ENCODE results near the gene PTPN2.
"Not testable (repeated sequence)": the region's sequence is repeated elsewhere in the genome, so short reads cannot be mapped to it uniquely, and the experiment has no call there.

Gene PTPN2

GRCh38 chr18:12883684-12884405 is at the start of gene PTPN2:
TSS of gene PTPN2 (minus strand) at chr18:12884237. CDS start at chr18:12884141, 96 bp downstream.
- DNase-seq: peak; percentile 43

- no peak for DNase-seq
Measured at GRCh38 chr18:12933327-12933726, 49.3 kb upstream of the PTPN2 start.

GRCh38 chr18:12930908-12931307 is 46.9 kb upstream of the PTPN2 start:
- no peak for DNase-seq

- no peak for DNase-seq
Measured at GRCh38 chr18:12930376-12930775, 46.3 kb upstream of the PTPN2 start.

- DNase-seq: no peak
Measured at GRCh38 chr18:12929477-12930083, 45.5 kb upstream of the PTPN2 start.

GRCh38 chr18:12928641-12929040 is 44.6 kb upstream of the PTPN2 start:
- no peak for DNase-seq

- no peak for DNase-seq
Measured at GRCh38 chr18:12928206-12928605, 44.2 kb upstream of the PTPN2 start.

- no peak for DNase-seq
Measured at GRCh38 chr18:12924616-12925015, 40.6 kb upstream of the PTPN2 start.

- DNase-seq: no peak
Measured at GRCh38 chr18:12922266-12922665, 38.2 kb upstream of the PTPN2 start.

GRCh38 chr18:12921178-12921577 is 37.1 kb upstream of the PTPN2 start:
- DNase-seq: no peak

GRCh38 chr18:12911929-12912703 is 28.1 kb upstream of the PTPN2 start:
- no peak for DNase-seq

GRCh38 chr18:12911025-12911928 is 27.2 kb upstream of the PTPN2 start:
- no peak for DNase-seq

- DNase-seq: no peak
Measured at GRCh38 chr18:12908706-12909105, 24.7 kb upstream of the PTPN2 start.

GRCh38 chr18:12907258-12907925 is 23.4 kb upstream of the PTPN2 start:
- DNase-seq: no peak

GRCh38 chr18:12906773-12907172 is 22.7 kb upstream of the PTPN2 start:
- no peak for DNase-seq

GRCh38 chr18:12906119-12906518 is 22.1 kb upstream of the PTPN2 start:
- DNase-seq: no peak

- DNase-seq: no peak
Measured at GRCh38 chr18:12904012-12904516, 20.0 kb upstream of the PTPN2 start.

GRCh38 chr18:12901208-12901607 is 17.2 kb upstream of the PTPN2 start:
- DNase-seq: not testable (repeated sequence)

- not testable (repeated sequence) for DNase-seq
Measured at GRCh38 chr18:12896784-12897333, 12.8 kb upstream of the PTPN2 start.

GRCh38 chr18:12895626-12896025 is 11.6 kb upstream of the PTPN2 start:
- no peak for DNase-seq

GRCh38 chr18:12895014-12895413 is 11.0 kb upstream of the PTPN2 start:
- DNase-seq: no peak

GRCh38 chr18:12891561-12891960 is 7.5 kb upstream of the PTPN2 start:
- no peak for DNase-seq
